ENCODE measurements around the gene LRRC4. TPM values are rescaled to one million over a fixed set of nuclear protein-coding genes. Genes with fewer than 3 reads are reported as not detected.
A peak's percentile ranks its signal among the peaks of the same experiment; 100 is the strongest.

Gene LRRC4
- total RNA-seq, 1 donor from 2014 or later: 3.7 TPM

GRCh38 chr7:128035712-128036111, 4.5 kb upstream of the LRRC4 start:
- no peak for DNase-seq (ENCODE audit: low spot score)
- intact Hi-C loops (cut with DNase I): no loop called here

- intact Hi-C loops (cut with DNase I): loop anchor here (5.0 kb wide), 1 partner anchor 323 kb away; no protein-coding TSS in a partner anchor
- DNase-seq (ENCODE audit: low spot score): no peak
Measured at GRCh38 chr7:128034825-128035224, 3.6 kb upstream of the LRRC4 start.

- no peak for DNase-seq (ENCODE audit: low spot score)
- intact Hi-C loops (cut with DNase I): loop anchor here (5.0 kb wide), 1 partner anchor 321 kb away; no protein-coding TSS in a partner anchor
Measured at GRCh38 chr7:128033246-128033645, 2.0 kb upstream of the LRRC4 start.

GRCh38 chr7:128032605-128033235, 1.5 kb upstream of the LRRC4 start:
- intact Hi-C loops (cut with DNase I): loop anchor here (5.0 kb wide), 1 partner anchor 320 kb away; no protein-coding TSS in a partner anchor
- DNase-seq (ENCODE audit: low spot score): no peak

GRCh38 chr7:128031901-128032604, 816 bp upstream of the LRRC4 start:
- intact Hi-C loops (cut with DNase I): loop anchor here (5.0 kb wide), 1 partner anchor 320 kb away; no protein-coding TSS in a partner anchor
- peak; percentile 81 for DNase-seq (ENCODE audit: low spot score)

GRCh38 chr7:128030263-128030653, 979 bp downstream of the LRRC4 start:
- intact Hi-C loops (cut with DNase I): loop anchor here (5.0 kb wide), 1 partner anchor 318 kb away; no protein-coding TSS in a partner anchor
- DNase-seq (ENCODE audit: low spot score): no peak

GRCh38 chr7:128029405-128029995, 1.7 kb downstream of the LRRC4 start:
- DNase-seq (ENCODE audit: low spot score): no peak
- intact Hi-C loops (cut with DNase I): no loop called here

- DNase-seq (ENCODE audit: low spot score): no peak
- intact Hi-C loops (cut with DNase I): no loop called here
Measured at GRCh38 chr7:128027485-128027980, 3.7 kb downstream of the LRRC4 start.

- DNase-seq (ENCODE audit: low spot score): no peak
- intact Hi-C loops (cut with DNase I): no loop called here
Measured at GRCh38 chr7:128026551-128026950, 4.7 kb downstream of the LRRC4 start.

- DNase-seq (ENCODE audit: low spot score): no peak
- intact Hi-C loops (cut with DNase I): no loop called here
Measured at GRCh38 chr7:128025819-128026218, 5.4 kb downstream of the LRRC4 start.

GRCh38 chr7:128025380-128025779, 5.9 kb downstream of the LRRC4 start:
- intact Hi-C loops (cut with DNase I): no loop called here
- no peak for DNase-seq (ENCODE audit: low spot score)

- intact Hi-C loops (cut with DNase I): no loop called here
- DNase-seq (ENCODE audit: low spot score): no peak
Measured at GRCh38 chr7:128024151-128024550, 7.1 kb downstream of the LRRC4 start.

GRCh38 chr7:128022631-128023532, 8.4 kb downstream of the LRRC4 start:
- intact Hi-C loops (cut with DNase I): no loop called here
- no peak for DNase-seq (ENCODE audit: low spot score)

- DNase-seq (ENCODE audit: low spot score): no peak
- intact Hi-C loops (cut with DNase I): no loop called here
Measured at GRCh38 chr7:128021366-128021765, 9.9 kb downstream of the LRRC4 start.

GRCh38 chr7:128020159-128020558, 11.1 kb downstream of the LRRC4 start:
- no peak for DNase-seq (ENCODE audit: low spot score)
- intact Hi-C loops (cut with DNase I): no loop called here

- DNase-seq (ENCODE audit: low spot score): no peak
- intact Hi-C loops (cut with DNase I): no loop called here
Measured at GRCh38 chr7:128019288-128019687, 11.9 kb downstream of the LRRC4 start.

- intact Hi-C loops (cut with DNase I): no loop called here
- DNase-seq (ENCODE audit: low spot score): no peak
Measured at GRCh38 chr7:128017862-128018845, 13.1 kb downstream of the LRRC4 start.

GRCh38 chr7:128017460-128017859, 13.8 kb downstream of the LRRC4 start:
- no peak for DNase-seq (ENCODE audit: low spot score)
- intact Hi-C loops (cut with DNase I): no loop called here

Measured in cardiac septum (tissue), 1 donor.